Colonic mucosa (tissue), 4 donors: ENCODE measurements around the gene ZNF326. TPM values are rescaled to one million over a fixed set of nuclear protein-coding genes. Genes with fewer than 3 reads are reported as not detected.

Experiments used
- DNase-seq: peaks from one replicate; pipeline ENCODE4 v3.0.0-alpha.2; 2020
- H3K27ac ChIP-seq: fragments of 200-600 bp; one replicate; pipeline ENCODE4 v1.8.0; 2021
- H3K27me3 ChIP-seq: fragments of 200-600 bp; one replicate; pipeline ENCODE4 v1.8.0; 2021
- H3K36me3 ChIP-seq: fragments of 200-600 bp; one replicate; pipeline ENCODE4 v1.8.0; 2021
- H3K4me1 ChIP-seq: fragments of 200-600 bp; one replicate; pipeline ENCODE4 v1.8.0; 2021; ENCODE audit warnings: mild to moderate bottlenecking
- H3K4me3 ChIP-seq: fragments of 200-600 bp; one replicate; pipeline ENCODE4 v1.8.0; 2021
- H3K9ac ChIP-seq, 2 donors: one replicate each; pipeline ENCODE4 v1.7.0; 2013; ENCODE audit warnings: control low read depth in 2 of 2, low read depth in 2 of 2, low read length in 2 of 2
- H3K9me3 ChIP-seq: fragments of 200-600 bp; one replicate; pipeline ENCODE4 v1.8.0; 2021
- intact Hi-C: fragments of 100-400 bp; cut with DNase I; formaldehyde crosslinking; loops from one replicate; pipeline ENCODE4 v1.14.1; 2022
- total RNA-seq, 2 donors: library from RNA; stranded (reverse); fragmentation: NEBNext Ultra II Directional in 1 of 2; extraction: Animal tissue kit (Norgen Biotek cat#: 25700) in 1 of 2; gene quantifications; one replicate each; pipeline ENCODE4 v1.2.1, GENCODE V29; 2021
- TF ChIP-seq, protein P1 (sequence below): fragments of 200-600 bp; IDR thresholded peaks from one replicate; pipeline ENCODE4 v1.8.0; 2022; ENCODE audit warnings: antibody characterized with exemption, mild to moderate bottlenecking
- donor health status: healthy.
- donor health status: DM: no; HTN: no; CAD: no.
- donor health status: DM: no; HTN: no; CAD: no.

The ZNF326 gene
- total RNA-seq, 2 donors from 2014 or later: 24.6 TPM

- H3K27ac ChIP-seq: no peak overlapping the region
- peaks cover 9% of the 10 kb centered on the region for H3K4me1 ChIP-seq
- TF ChIP-seq, protein P1, sequence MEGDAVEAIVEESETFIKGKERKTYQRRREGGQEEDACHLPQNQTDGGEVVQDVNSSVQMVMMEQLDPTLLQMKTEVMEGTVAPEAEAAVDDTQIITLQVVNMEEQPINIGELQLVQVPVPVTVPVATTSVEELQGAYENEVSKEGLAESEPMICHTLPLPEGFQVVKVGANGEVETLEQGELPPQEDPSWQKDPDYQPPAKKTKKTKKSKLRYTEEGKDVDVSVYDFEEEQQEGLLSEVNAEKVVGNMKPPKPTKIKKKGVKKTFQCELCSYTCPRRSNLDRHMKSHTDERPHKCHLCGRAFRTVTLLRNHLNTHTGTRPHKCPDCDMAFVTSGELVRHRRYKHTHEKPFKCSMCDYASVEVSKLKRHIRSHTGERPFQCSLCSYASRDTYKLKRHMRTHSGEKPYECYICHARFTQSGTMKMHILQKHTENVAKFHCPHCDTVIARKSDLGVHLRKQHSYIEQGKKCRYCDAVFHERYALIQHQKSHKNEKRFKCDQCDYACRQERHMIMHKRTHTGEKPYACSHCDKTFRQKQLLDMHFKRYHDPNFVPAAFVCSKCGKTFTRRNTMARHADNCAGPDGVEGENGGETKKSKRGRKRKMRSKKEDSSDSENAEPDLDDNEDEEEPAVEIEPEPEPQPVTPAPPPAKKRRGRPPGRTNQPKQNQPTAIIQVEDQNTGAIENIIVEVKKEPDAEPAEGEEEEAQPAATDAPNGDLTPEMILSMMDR: no peak
- no peak overlapping the region for H3K4me3 ChIP-seq
- no peaks in the 10 kb centered on the region for H3K27me3 ChIP-seq
- H3K9me3 ChIP-seq: no peaks in the 10 kb centered on the region
- H3K36me3 ChIP-seq: no peaks in the 10 kb centered on the region
- intact Hi-C loops: no loop called here
- DNase-seq: no peak
- H3K9ac ChIP-seq: no peak overlapping the region
Measured at GRCh38 chr1:89999628-90000027, 4.7 kb downstream of the ZNF326 start.

GRCh38 chr1:90000934-90001676, 6.2 kb downstream of the ZNF326 start:
- TF ChIP-seq, protein P1: no peak
- no peaks in the 10 kb centered on the region for H3K36me3 ChIP-seq
- no peaks in the 10 kb centered on the region for H3K27me3 ChIP-seq
- no peaks in the 10 kb centered on the region for H3K9me3 ChIP-seq
- H3K27ac ChIP-seq: no peak overlapping the region
- no peak overlapping the region for H3K9ac ChIP-seq
- DNase-seq: no peak
- H3K4me1 ChIP-seq: peaks cover 9% of the 10 kb centered on the region
- intact Hi-C loops: no loop called here
- no peak overlapping the region for H3K4me3 ChIP-seq

- DNase-seq: no peak
- TF ChIP-seq, protein P1: no peak
- no peak overlapping the region for H3K27ac ChIP-seq
- no peaks in the 10 kb centered on the region for H3K36me3 ChIP-seq
- H3K9ac ChIP-seq: no peak overlapping the region
- H3K4me1 ChIP-seq: no peaks in the 10 kb centered on the region
- no peaks in the 10 kb centered on the region for H3K9me3 ChIP-seq
- no peak overlapping the region for H3K4me3 ChIP-seq
- no peaks in the 10 kb centered on the region for H3K27me3 ChIP-seq
- intact Hi-C loops: no loop called here
Measured at GRCh38 chr1:90007979-90008404, 13.1 kb downstream of the ZNF326 start.

GRCh38 chr1:90012300-90012699, 17.4 kb downstream of the ZNF326 start:
- Histone ChIP-seq H3K4me1 (no peaks in the 10 kb centered on the region), H3K4me3 (no peak overlapping the region), H3K27ac (no peak overlapping the region), H3K9ac (no peak overlapping the region), H3K9me3 (no peaks in the 10 kb centered on the region), H3K36me3 (no peaks in the 10 kb centered on the region), H3K27me3 (no peaks in the 10 kb centered on the region)
- no peak for DNase-seq
- intact Hi-C loops: no loop called here
- TF ChIP-seq, protein P1: no peak

- TF ChIP-seq, protein P1: no peak
- H3K9ac ChIP-seq: no peak overlapping the region
- H3K4me3 ChIP-seq: no peak overlapping the region
- DNase-seq: no peak
- no peaks in the 10 kb centered on the region for H3K27me3 ChIP-seq
- peaks cover 12% of the 10 kb centered on the region for H3K36me3 ChIP-seq
- no peak overlapping the region for H3K27ac ChIP-seq
- no peaks in the 10 kb centered on the region for H3K4me1 ChIP-seq
- intact Hi-C loops: no loop called here
- H3K9me3 ChIP-seq: no peaks in the 10 kb centered on the region
Measured at GRCh38 chr1:90023691-90024090, 28.8 kb downstream of the ZNF326 start.
